K562 (cell line): ENCODE measurements around the gene HEMK1. TPM values are rescaled to one million over a fixed set of nuclear protein-coding genes. Genes with fewer than 3 reads are reported as not detected.

Experiments used
- ATAC-seq: fragments of 200-7000 bp; cut with Tn5 transposase; 3 replicates; pipeline ENCODE4 v1.9.1; 2020; ENCODE audit warnings: moderate library complexity
- BruUV-seq: library from RNA; stranded (reverse); fragments of 400-500 nt; replicated peaks from 2 replicates; lab custom pipeline; 2021; lab: Mats Ljungman, UMichigan
- CTCF ChIA-PET: fragments of 300-600 bp; formaldehyde crosslinking; extraction: SDS; loops from one replicate; lab custom pipeline; 2021; ENCODE audit warnings: low intra/inter-chr PET ratio; lab: Yijun Ruan, JAX
- POLR2A ChIA-PET: fragments of 300-600, 350-650 bp; sonication (Branson Sonifier 250); formaldehyde crosslinking; extraction: SDS; loops from one replicate; lab custom pipeline; 2021; ENCODE audit warnings: antibody characterized with exemption, inconsistent platforms; lab: Yijun Ruan, JAX
- DNase-seq, 4 experiments: peaks; one replicate each; pipeline versions ENCODE4 v3.0.0 to v3.0.0-alpha.2; 2011 to 2018; ENCODE audit warnings: low spot score in 3 of 4, mixed read lengths in 3 of 4; ENCODE audit errors: extremely low read depth in 1 of 4
- FAIRE-seq: peaks from 2 replicates; lab custom pipeline; 2011; peaks lifted over from hg19 to GRCh38; lab: Jason Lieb, UNC
- H2AFZ ChIP-seq: 2 replicates; pipeline ENCODE4 v1.6.0; 2011; ENCODE audit warnings: low read depth, low read length, control low read depth, inconsistent platforms
- H3K27ac ChIP-seq: fragments of 200-600 bp; 3 replicates; pipeline ENCODE4 v1.8.0; 2011; ENCODE audit warnings: low read depth, mild to moderate bottlenecking, control low read depth, inconsistent platforms, low read length, moderate library complexity, mixed read lengths; ENCODE audit errors: extremely low read depth
- H3K27me3 ChIP-seq, 2 experiments: fragments of 300-600 bp in 1 of 2; 2 replicates in 1 of 2; 3 replicates in 1 of 2; pipeline versions ENCODE4 v1.6.0 to v1.8.0; 2011; ENCODE audit warnings: inconsistent platforms in 2 of 2, low read length in 2 of 2, mild to moderate bottlenecking in 1 of 2, mixed read lengths in 1 of 2, moderate library complexity in 1 of 2; ENCODE audit not compliant: control insufficient read depth in 2 of 2, insufficient read depth in 2 of 2
- H3K36me3 ChIP-seq: fragments of 300-600 bp; 3 replicates; pipeline ENCODE4 v1.8.0; 2011; ENCODE audit warnings: mild to moderate bottlenecking, low read length, inconsistent platforms; ENCODE audit not compliant: control insufficient read depth, insufficient read depth
- H3K4me1 ChIP-seq, 2 experiments: fragments of 200-600 bp in 1 of 2; replicated peaks in 1 of 2; 2 replicates in 1 of 2; 3 replicates in 1 of 2; pipeline versions ENCODE4 v1.5.1 to v1.8.0; 2011; ENCODE audit warnings: inconsistent platforms in 2 of 2, low read length in 2 of 2, mild to moderate bottlenecking in 1 of 2, mixed read lengths in 1 of 2, moderate library complexity in 1 of 2; ENCODE audit not compliant: control insufficient read depth in 2 of 2, insufficient read depth in 2 of 2
- H3K4me2 ChIP-seq: 2 replicates; pipeline ENCODE4 v1.6.1; 2011; ENCODE audit warnings: low read length, control low read depth, inconsistent platforms, mixed read lengths; ENCODE audit not compliant: insufficient read depth
- H3K4me3 ChIP-seq: fragments of 200-600 bp; sonication (generic), shearing (Covaris generic); 2 replicates; pipeline ENCODE4 v1.5.1; 2016; ENCODE audit warnings: control low read depth, inconsistent platforms
- H3K79me2 ChIP-seq: fragments of 200-600 bp; 3 replicates; pipeline ENCODE4 v1.8.0; 2011; ENCODE audit warnings: low read length, inconsistent platforms; ENCODE audit not compliant: control insufficient read depth, insufficient read depth
- H3K9ac ChIP-seq, 2 experiments: 2 replicates each; pipeline versions ENCODE4 v1.6.0 to v1.6.1; 2011; ENCODE audit warnings: low read depth in 2 of 2, low read length in 2 of 2, control low read depth in 1 of 2, inconsistent platforms in 1 of 2, mild to moderate bottlenecking in 1 of 2, mixed read lengths in 1 of 2; ENCODE audit not compliant: insufficient read depth in 1 of 2
- H3K9me1 ChIP-seq: one replicate; pipeline ENCODE4 v1.6.0; 2011; ENCODE audit warnings: inconsistent platforms, mild to moderate bottlenecking, low read length, moderate library complexity; ENCODE audit not compliant: control insufficient read depth, insufficient read depth
- H3K9me3 ChIP-seq: replicated peaks from 2 replicates; pipeline ENCODE4 v1.5.1; 2011; ENCODE audit warnings: low read depth, low read length, inconsistent platforms; ENCODE audit not compliant: control insufficient read depth, insufficient read depth
- H4K20me1 ChIP-seq: replicated peaks from 2 replicates; pipeline ENCODE4 v1.6.1; 2011; ENCODE audit warnings: low read length, inconsistent platforms, mixed read lengths; ENCODE audit not compliant: control insufficient read depth, insufficient read depth
- MLX ChIP-seq, 2 experiments: fragments of 450-650 bp in 1 of 2; sonication (generic) in 1 of 2; formaldehyde crosslinking; conservative IDR thresholded peaks; 2 replicates each; pipeline versions ENCODE4 v1.4.0 to v1.8.1; 2020 to 2022; ENCODE audit warnings: mild to moderate bottlenecking in 1 of 2, missing genetic modification reagents in 1 of 2
- NCOA1 ChIP-seq: fragments of 450-650 bp; IDR thresholded peaks from 2 replicates; pipeline ENCODE4 v1.6.1; 2016; ENCODE audit warnings: low read depth
- POLR2G ChIP-seq: fragments of 200-400 bp; formaldehyde crosslinking; IDR thresholded peaks from 2 replicates; pipeline ENCODE4 v1.6.1; 2017; ENCODE audit warnings: low read depth, mild to moderate bottlenecking, antibody characterized with exemption, low read length, moderate library complexity
- ZNF592 ChIP-seq: fragments of 450-650 bp; IDR thresholded peaks from 2 replicates; pipeline ENCODE4 v1.6.1; 2017; ENCODE audit warnings: antibody characterized with exemption, mild to moderate bottlenecking
- WGBS: fragments of 100-300 bp; shearing (Covaris generic); methylation state at CpG from one replicate; pipeline ENCODE4 v1.1.6; 2016; ENCODE audit warnings: low coverage, mixed read lengths; ENCODE audit not compliant: insufficient coverage; ENCODE audit errors: missing lambda C conversion rate; 5-methylcytosine and 5-hydroxymethylcytosine counted together
- in situ Hi-C: fragments of 300-500 bp; cut with MboI; formaldehyde crosslinking; loops from 4 replicates; pipeline ENCODE4 v1.15.0; 2018; ENCODE audit warnings: inconsistent platforms, mixed read lengths
- intact Hi-C: fragments of 100-400 bp; cut with micrococcal nuclease; formaldehyde crosslinking; loops from 2 replicates; pipeline ENCODE4 v1.14.2; 2022
- polyA plus RNA-seq, 8 experiments: library from polyadenylated mRNA; depleted of rRNA in 4 of 8; stranded (reverse) in 5 of 8; unstranded in 3 of 8; fragments of >200 nt; fragmentation: Nextera tagmentation in 2 of 8; fragmentation: Illumina TruSeq in 1 of 8; extraction: Ambion mirVana in 2 of 8; extraction: Trizol in 1 of 8; gene quantifications; 2 replicates each; pipeline versions ENCODE4 v1.2.1 to v1.2.3, GENCODE V29; 2011 to 2014; ENCODE audit warnings: inconsistent platforms in 1 of 8, missing spikeins in 1 of 8
- total RNA-seq, 7 experiments: library from RNA; depleted of rRNA in 6 of 7; stranded (reverse); fragments of >200 nt in 6 of 7; fragmentation: Illumina TruSeq in 2 of 7; extraction: Trizol in 2 of 7; gene quantifications; 2 replicates each; pipeline versions ENCODE4 v1.2.1 to v1.2.3, GENCODE V29; 2011 to 2021; ENCODE audit warnings: low replicate concordance in 1 of 7

Gene HEMK1
- total and polyA plus RNA-seq, 9 of the 15 experiments (the other 6 are each of a cell fraction or from before 2014, with no cell fraction given), result 2.0 to 16.8 (median 11.4) TPM

- peaks cover 44 to 48% of the 10 kb centered on the region in 2 experiments for H3K4me1 ChIP-seq
- FAIRE-seq, result no peak
- no peaks in the 10 kb centered on the region for H3K9me1 ChIP-seq
- H3K4me2 ChIP-seq, result no peak overlapping the region
- intact Hi-C loops (no loop called here), in situ Hi-C loops (no loop called here)
- no TSS peak for BruUV-seq
- 53% methylated on average over 5 of the region's 5 CpGs for WGBS
- H2AFZ ChIP-seq, result peak overlapping the region; percentile 39
- no peak for TF ChIP-seq MLX (CRISPR knock-in tag; conservative IDR thresholded peaks at IDR 0.05)
- TF ChIP-seq NCOA1, result no peak
- TF ChIP-seq ZNF592, result peak; percentile 32; the same call in 1 of the 2 replicates
- TF ChIP-seq POLR2G, result peak; percentile 21; the same call in 1 of the 2 replicates
- H3K9ac ChIP-seq, result peak overlapping the region; percentile 38 to 84; a peak in 3 of 4 replicates
- peak in 2 of 4 experiments; percentile 32 to 34 for DNase-seq
- CTCF ChIA-PET, result no interaction called here
- H3K9me3 ChIP-seq, result no peaks in the 10 kb centered on the region
- peak overlapping the region; percentile 64; the same call in 2 of the 3 replicates for H3K27ac ChIP-seq
- H4K20me1 ChIP-seq, result no peaks in the 10 kb centered on the region
- H3K27me3 ChIP-seq, result no peaks in the 10 kb centered on the region
- POLR2A ChIA-PET, result interaction anchor here (1.0 to 5.3 kb wide), 4 partner anchors 9 to 20 kb away, joined by 3 to 44 read pairs (median 6); no protein-coding TSS in a partner anchor
- H3K4me3 ChIP-seq, result no peak overlapping the region
- no peak for ATAC-seq
- no peaks in the 10 kb centered on the region for H3K79me2 ChIP-seq
- H3K36me3 ChIP-seq, result no peaks in the 10 kb centered on the region
These were observed 23.2 kb downstream of the HEMK1 start for GRCh38 chr3:50592568-50592967.
